NCI-H1694 (cell line): ENCODE data around the gene ZBED5.
"Not testable (repeated sequence)": the region's sequence is repeated elsewhere in the genome, so short reads cannot be mapped to it uniquely, and the experiment has no call there.

Experiments
- DNase-seq: peaks from one replicate; lab custom pipeline; 2025; lab: John Stamatoyannopoulos, UW

The ZBED5 gene

DNA sequence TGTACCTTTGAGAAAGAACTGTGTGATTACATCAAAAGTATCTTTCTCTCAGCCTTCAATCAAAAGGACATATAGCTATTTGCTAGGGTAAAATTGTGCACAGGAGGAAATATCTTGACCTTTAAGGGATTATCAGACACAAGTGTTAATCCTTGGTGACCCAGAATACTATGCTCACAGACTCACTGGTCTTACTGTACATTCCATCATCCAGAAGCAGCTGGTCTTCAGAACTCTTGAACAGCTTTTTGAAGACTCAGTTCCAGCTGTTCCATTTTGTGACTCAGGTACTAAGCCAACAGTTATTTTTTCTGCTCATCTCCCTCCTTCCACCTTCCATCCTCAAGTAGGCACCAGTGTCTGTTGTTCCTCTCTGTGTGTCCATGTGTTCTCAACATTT, 19.8 kb downstream of the ZBED5 start:
- DNase-seq: no peak

DNA sequence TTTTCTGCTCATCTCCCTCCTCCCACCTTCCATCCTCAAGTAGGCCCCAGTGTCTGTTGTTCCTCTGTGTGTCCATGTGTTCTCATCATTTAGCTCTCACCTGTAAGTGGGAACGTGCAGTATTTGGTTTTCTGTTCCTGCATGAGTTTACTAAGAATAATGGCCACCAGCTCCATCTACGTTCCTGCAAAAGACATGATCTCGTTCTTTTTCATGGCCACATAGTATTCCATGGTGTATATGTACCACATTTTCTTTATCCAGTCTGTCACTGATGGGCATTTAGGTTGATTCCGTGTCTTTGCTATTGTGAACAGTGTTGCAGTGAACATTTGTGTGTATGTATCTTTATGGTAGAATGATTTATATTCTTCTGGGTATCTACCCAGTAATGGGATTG, 21.0 kb downstream of the ZBED5 start:
- not testable (repeated sequence) for DNase-seq

DNA sequence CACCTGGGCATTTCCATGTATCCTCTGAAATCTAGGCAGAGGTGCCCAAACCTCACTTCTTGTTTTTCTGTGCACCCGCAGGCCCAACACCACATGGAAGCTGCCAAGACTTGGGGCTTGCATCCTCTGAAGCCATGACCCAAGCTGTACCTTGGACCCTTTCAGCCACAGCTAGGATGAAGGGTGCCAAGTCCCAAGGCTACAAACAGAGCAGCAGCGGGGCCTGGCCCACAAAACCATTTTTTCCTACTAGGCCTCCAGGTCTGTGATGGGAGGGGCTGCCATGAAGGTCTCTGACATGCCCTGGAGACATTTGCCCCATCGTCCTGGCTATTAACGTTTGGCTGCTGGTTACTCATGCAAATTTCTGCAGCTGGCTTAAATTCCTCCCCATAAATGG, 28.7 kb downstream of the ZBED5 start:
- DNase-seq: no peak

DNA sequence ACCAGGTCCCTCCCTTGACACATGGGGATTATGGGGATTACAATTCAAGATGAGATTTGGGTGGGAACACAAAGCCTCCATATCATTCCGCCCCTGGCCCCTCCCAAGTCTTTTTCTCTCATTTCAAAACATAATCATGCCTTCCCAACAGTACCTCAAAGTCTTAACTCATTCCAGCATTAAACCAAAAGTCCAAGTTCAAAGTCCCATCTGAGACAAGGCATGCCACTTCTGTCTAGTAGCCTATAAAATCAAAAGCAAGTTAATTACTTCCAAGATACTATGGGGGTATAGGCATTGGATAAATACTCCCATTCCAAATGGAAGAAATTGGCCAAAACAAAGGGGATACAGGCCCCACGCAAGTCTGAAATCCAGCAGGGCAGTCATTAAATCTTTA, 29.5 kb downstream of the ZBED5 start:
- DNase-seq: no peak

DNA sequence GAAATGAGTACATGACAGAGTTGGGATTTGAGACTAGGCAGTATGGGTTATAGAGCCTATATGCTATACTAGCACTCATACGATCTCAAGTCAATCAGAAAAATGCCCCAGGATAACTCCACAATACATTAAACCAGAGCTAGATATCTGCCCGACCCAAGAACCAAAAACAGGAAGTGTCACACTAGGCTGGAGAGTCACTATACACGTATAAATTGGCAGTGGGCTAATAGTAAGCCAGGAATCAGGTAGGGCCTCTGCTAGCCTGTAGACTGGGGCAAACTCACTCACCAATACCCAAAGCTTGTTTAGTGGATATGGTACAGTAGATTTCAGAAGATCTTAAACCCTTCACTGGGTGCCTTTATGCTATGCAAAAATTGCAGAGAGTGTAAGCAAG, 33.0 kb downstream of the ZBED5 start:
- DNase-seq: no peak

DNA sequence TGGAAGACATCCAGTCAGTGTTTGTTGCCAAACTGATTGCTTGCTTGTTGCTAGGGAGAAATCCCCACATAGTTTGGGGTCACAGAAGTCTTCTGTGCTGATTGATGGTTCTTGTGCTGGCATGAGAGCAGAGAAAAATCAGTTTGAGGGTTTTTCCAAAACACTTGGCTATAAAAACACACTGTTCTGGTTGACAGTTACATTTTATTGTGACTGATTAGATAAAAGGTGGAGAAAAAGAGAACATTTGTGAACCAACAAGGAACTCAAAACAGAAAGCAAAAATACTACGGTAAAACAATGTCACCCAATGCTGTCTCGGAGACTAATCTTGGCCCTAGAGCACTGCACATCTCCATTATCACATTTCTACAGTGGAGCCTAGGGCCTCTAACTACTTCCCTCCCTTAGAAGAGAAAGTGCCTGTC, 34.7 kb downstream of the ZBED5 start:
- DNase-seq: no peak

DNA sequence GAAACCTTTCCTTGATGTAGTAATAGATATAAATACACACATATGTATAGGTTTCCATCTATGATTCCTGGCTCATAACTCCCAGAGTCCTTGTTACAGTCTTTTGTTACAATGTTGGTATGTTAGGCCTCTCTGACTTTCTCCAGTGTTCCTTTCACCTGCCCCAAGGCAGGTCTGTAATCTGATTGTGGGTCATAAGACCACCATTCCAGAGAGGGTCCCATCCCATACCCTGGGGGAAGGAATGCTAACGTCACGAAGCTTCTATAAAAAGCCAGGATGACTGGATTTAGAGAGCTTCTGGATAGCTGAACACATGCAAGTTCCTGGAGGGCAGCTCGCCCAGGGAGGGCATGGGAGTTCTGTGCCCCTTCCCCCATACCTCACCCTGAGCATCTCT, 35.4 kb downstream of the ZBED5 start:
- not testable (repeated sequence) for DNase-seq

DNA sequence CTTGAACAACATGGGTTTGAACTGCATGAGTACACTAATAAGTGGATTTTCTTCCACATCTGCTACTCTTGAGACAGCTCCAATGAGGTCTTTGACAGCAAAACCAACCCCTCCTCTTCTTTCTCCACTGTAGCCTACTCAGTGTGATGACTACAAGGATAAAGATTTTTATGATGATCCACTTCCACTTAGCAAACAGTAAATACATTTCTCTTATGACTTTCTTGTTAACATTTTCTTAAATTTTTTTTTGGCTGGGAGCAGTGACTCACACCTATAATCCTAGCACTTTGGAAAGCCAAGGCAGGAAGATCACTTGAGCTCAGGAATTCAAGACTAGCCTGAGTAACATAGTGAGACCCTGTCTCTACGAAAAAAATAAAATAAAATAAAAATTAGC, 39.3 kb downstream of the ZBED5 start:
- no peak for DNase-seq

DNA sequence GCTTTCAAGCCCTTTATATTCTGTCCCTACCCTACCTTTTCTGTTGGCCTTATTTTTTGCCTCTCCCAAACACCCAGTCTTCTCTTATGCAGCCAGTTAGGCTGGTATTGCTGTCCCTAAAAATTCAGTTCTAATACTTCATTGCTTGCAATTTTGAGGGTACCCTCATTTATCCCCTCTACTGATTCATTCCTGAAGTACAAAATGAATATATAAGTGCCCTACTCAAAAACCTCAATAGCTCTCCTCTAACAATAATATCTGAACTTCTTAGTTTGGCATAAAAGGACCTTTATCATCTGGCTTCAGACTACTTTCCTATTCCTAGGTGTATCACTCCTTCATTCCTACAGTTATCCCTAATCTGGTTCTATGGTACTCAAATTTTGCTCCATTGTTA, 43.9 kb downstream of the ZBED5 start:
- no peak for DNase-seq

DNA sequence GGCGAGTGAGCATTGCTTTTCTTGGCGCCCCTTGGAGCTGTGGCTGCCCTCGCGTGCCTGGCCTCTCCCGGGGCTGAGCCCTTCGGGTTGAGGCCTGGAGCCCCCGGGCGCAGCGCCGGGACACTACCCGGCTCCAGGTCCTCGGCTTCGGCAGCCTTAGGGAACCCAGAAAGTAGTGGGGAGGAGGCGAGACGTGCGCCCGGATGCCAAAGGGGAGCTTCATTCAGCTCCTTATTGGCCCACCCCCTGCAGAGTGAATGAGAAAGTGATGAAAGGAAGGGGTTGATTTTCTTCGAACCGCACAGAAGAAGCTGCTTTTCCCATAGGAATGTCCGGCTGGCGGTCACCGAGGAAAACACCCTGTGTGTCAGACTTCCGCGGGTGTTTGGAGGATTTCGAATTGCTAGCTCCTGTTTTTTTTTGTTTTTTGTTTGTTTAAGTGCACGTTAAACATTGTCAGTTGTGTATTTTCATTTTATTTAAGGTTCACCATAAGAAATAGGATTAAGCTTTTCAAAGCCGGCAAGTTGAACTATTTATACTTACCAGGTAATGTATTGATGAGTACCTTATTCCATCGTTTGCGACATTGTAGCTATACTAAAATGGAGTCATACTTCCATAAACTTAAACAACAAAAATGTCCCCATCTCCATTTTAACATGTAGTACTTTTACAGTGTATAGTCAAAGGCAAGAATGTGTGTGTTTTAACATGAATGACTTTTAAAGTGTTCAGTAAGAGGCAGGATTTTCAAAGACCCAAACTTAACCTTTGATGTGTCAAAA, 48.3 kb downstream of the ZBED5 start:
- DNase-seq: peak; percentile 18

DNA sequence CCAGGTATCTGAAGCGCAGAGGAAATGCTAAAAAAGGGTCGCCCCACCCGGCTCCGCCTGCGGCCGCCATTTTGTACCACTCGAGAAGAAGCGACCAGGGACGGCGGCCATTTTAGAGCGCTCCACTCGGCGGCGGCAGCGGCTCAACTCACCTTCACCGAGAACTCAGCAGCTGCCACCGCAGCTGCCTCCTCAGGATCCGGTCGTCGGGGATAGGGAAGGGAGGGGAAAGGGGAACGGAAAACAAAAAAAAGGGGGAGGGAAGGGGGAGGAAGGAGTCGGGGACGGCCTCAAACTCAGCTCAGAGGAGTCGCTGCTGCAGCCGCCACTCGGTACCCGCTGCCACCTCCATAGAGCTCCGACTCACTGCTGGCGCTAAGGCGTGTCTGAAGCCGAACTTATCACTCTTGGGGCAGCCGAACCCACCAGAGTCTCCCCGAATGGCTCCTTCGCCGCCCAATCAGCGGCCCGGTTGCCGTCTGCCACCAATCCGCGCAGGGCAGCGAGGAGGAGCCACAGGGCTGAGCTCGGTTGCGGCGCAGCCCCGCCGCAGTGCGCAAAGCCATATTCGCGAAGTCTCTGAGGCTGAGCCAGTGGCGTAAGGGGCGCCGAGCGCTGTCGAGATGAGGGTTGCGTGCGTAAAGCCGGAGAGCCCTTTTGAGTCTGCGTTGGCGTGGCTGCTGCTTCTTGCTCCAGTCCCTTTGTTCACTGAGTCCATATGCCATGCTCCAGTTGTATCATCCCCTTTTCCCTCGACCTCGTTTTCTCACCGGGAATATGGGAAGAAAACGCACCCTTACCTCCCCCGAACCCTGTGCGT, 49.1 kb downstream of the ZBED5 start, which contains the start of gene EIF4G2:
Gene EIF4G2 (minus strand): TSS at position 374 of the 820 bp plus-strand sequence.
- DNase-seq: peak; percentile 92

DNA sequence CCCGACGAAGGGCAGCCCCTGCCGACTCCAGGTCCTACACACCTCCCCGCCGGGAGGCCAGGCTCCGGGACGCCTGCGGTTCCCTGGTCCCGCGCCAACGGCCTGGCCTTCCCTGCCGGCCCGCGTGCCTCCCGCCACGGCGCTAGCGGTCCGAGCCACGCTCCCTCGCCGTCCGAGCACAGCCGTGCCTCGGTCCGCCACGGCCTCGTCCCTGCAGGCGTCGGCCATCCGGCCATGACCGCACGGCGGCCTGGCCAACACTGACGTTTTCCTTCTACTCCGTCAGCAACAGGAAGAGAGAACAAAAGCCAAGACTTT, 49.7 kb downstream of the ZBED5 start:
- DNase-seq: no peak

DNA sequence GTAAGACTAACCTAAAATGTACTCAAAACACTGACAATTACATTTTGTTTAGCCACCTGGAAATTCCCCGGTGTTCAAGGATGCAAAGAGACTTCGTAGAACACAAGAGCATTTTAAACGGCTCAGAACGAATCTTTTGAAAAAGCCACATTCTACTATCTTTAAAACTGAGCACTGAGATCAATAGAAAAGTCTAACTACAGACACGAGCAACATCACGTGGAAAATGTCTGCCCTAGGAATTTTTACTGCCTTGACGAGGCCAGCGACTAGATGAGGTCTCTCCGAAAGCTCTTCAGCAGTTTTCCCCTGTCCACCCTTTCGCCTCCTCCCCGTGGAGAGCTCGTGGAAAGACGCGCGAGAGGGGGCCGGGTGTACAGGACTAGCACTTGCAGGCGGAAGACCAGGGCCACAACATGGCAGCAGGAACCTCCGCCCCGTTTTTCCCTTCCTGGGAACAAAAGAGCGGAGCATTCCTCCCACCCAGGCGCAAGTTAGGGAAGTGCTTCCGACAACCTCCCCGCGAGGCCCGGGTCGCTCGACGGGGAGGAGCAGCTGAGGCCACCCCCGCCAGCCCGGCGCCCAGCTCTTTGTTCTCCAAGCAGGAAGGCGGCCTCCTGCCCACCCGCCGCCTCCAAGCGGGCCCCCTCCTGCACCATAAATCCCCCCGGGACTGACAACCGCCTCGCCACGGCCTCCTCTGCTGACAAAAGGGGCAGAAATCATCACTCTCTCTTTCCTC, 50.2 kb downstream of the ZBED5 start:
- DNase-seq: no peak

DNA sequence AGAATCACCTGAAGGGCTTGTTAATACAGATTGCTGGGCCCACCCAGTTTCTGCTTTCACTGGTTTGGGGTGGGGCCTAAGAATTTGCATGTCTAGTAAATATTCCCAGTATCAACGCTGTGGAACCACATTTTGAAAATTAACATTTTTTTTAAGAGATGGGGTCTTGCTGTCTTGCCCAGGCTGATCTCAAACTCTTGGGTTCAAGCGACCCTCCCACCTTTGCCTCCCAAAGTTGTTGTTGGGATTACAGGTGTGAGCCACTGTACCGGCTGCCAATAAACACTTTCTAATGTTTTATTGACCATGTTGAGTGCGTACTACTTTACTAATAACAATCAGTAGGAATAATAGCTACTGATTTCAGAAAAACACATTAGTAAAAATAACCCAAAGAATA, 51.6 kb downstream of the ZBED5 start:
- DNase-seq: no peak

DNA sequence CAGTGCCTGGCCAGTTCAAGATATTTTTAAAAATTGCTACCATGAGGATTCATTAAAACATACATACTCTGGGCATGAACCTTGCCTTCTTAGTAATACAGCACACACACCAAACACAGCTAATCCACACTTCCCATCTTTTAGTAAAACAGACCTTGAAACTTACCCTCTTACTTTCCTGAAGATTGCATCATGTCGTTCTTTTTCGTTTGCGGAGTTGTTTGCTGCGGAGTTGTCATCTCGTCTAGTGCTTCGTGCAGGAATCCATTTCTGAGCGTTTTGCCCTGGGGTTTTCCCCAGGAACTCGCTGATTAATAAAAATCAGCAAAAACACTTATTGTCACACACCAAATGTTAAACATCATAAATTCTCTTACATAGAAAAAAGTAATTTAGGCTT, 52.1 kb downstream of the ZBED5 start:
- no peak for DNase-seq

DNA sequence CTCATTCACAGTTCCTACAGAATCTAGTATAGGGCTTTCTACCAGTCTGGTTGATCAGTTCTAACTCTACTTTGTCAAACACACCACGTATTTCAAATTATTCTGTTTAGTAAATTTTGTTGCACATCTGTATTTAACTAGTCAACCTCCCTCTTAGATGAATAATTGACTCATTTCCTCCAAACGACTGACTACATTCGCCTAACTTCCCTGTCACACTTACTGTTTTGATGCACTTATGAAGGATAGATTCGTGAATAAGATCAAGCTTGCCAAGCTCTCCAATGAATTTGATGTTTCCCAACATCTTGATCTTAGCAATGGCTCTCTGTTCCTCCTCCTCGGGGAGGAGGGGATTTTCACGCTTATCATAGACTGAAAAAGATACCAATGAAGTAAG, 54.2 kb downstream of the ZBED5 start:
- DNase-seq: no peak
